ENCODE data around the gene NLRP1.
"Not testable (repeated sequence)": the region's sequence is repeated elsewhere in the genome, so short reads cannot be mapped to it uniquely, and the experiment has no call there.

NLRP1 gene

GRCh38 chr17:5587438-5588032 lies 3.2 kb upstream of the NLRP1 start:
- peak in 1 of 2 donors; percentile 23 for DNase-seq (ENCODE audit: low read depth in 2 of 2)

- no peak for DNase-seq (ENCODE audit: low read depth in 2 of 2)
Observed at GRCh38 chr17:5585836-5586521, 1.7 kb upstream of the NLRP1 start.

GRCh38 chr17:5585287-5585794 lies 1.0 kb upstream of the NLRP1 start:
- DNase-seq (ENCODE audit: low read depth in 2 of 2), result no peak

- DNase-seq (ENCODE audit: low read depth in 2 of 2), result no peak
Observed at GRCh38 chr17:5583426-5584382, 605 bp downstream of the NLRP1 start.

GRCh38 chr17:5582209-5583185 lies 1.8 kb downstream of the NLRP1 start:
- DNase-seq (ENCODE audit: low read depth in 2 of 2), result no peak

GRCh38 chr17:5581655-5582054 lies 2.7 kb downstream of the NLRP1 start:
- DNase-seq (ENCODE audit: low read depth in 2 of 2), result no peak

- DNase-seq (ENCODE audit: low read depth in 2 of 2), result no peak
Observed at GRCh38 chr17:5580969-5581368, 3.3 kb downstream of the NLRP1 start.

- DNase-seq (ENCODE audit: low read depth in 2 of 2), result no peak
Observed at GRCh38 chr17:5580367-5580766, 3.9 kb downstream of the NLRP1 start.

- not testable (repeated sequence) for DNase-seq (ENCODE audit: low read depth in 2 of 2)
Observed at GRCh38 chr17:5578768-5579167, 5.5 kb downstream of the NLRP1 start.

- DNase-seq (ENCODE audit: low read depth in 2 of 2), result not testable (repeated sequence)
Observed at GRCh38 chr17:5573017-5573416, 11.3 kb downstream of the NLRP1 start.

GRCh38 chr17:5571281-5571680 lies 13.0 kb downstream of the NLRP1 start:
- no peak for DNase-seq (ENCODE audit: low read depth in 2 of 2)

- DNase-seq (ENCODE audit: low read depth in 2 of 2), result no peak
Observed at GRCh38 chr17:5565808-5566207, 18.5 kb downstream of the NLRP1 start.

GRCh38 chr17:5563456-5563855 lies 20.9 kb downstream of the NLRP1 start:
- DNase-seq (ENCODE audit: low read depth in 2 of 2), result no peak

- DNase-seq (ENCODE audit: low read depth in 2 of 2), result no peak
Observed at GRCh38 chr17:5562661-5563360, 21.5 kb downstream of the NLRP1 start.

- DNase-seq (ENCODE audit: low read depth in 2 of 2), result no peak
Observed at GRCh38 chr17:5561736-5562571, 22.4 kb downstream of the NLRP1 start.

- no peak for DNase-seq (ENCODE audit: low read depth in 2 of 2)
Observed at GRCh38 chr17:5560361-5560988, 23.8 kb downstream of the NLRP1 start.

GRCh38 chr17:5558815-5559785 lies 25.2 kb downstream of the NLRP1 start:
- no peak for DNase-seq (ENCODE audit: low read depth in 2 of 2)

GRCh38 chr17:5557990-5558389 lies 26.3 kb downstream of the NLRP1 start:
- DNase-seq (ENCODE audit: low read depth in 2 of 2), result no peak

Measured in stimulated activated CD4-positive, alpha-beta T cell treated with anti-CD3 and anti-CD28 coated beads, Interleukin-15, amount 100 ng/mL, for 48 hours (primary cell).